ENCODE data around the gene ANKS1B.

Gene ANKS1B

DNA sequence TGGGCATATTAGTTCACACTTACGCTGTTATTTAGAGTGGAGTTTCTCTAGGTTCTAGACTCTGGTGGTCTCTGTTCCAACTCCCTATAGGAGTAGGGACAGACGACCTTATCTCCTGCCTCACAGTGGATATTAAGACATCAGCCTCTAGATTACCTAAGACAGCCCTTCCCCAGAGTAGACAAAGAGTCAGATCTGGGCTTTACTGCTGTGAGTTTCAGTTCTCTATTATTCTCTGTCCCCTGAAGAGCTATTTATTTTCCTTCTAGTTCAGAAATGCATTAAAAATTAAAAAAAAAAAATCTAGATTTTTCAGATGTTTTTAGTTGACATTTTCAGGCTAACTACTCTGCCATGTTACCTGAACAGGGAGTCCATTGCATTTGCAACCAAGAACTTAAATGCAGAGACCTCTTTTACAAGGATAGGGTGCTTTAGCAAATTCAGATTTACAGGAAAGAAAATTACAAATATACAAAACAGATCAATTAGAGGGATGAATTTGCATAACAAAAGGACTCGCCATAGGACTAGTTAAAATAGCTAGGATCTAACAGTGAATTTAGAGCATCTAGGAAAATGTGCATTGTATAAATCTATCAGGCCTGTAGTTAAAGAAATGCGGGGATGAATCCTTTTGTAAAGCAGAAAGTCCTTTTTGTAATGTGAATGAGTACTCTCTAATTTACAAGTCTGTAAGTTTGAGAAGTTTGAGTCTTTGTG is 958.2 kb downstream of the ANKS1B start:
- Histone ChIP-seq H3K9ac (ENCODE audit: low read length in 2 of 2) (no peak overlapping the region), H3K9me3 (ENCODE audit: control insufficient read depth in 2 of 2, low read length in 2 of 2) (no peaks in the 10 kb centered on the region), H3K36me3 (ENCODE audit: control insufficient read depth in 2 of 2, insufficient read depth in 2 of 2, low read length in 2 of 2) (no peaks in the 10 kb centered on the region), H3K27ac (ENCODE audit: low read length) (no peak overlapping the region), H3K27me3 (ENCODE audit: control insufficient read depth in 1 of 2, insufficient read depth in 2 of 2, low read length in 2 of 2) (no peaks in the 10 kb centered on the region), H3K4me1 (ENCODE audit: control insufficient read depth, insufficient read depth, low read length) (no peaks in the 10 kb centered on the region), H3K4me3 (ENCODE audit: low read length in 2 of 2) (no peak overlapping the region)

GRCh38 chr12:99024870-99025269 is 959.9 kb downstream of the ANKS1B start:
- no peak overlapping the region for H3K9ac ChIP-seq (ENCODE audit: low read length in 2 of 2)
- H3K36me3 ChIP-seq (ENCODE audit: control insufficient read depth in 2 of 2, insufficient read depth in 2 of 2, low read length in 2 of 2) = no peaks in the 10 kb centered on the region
- H3K27me3 ChIP-seq (ENCODE audit: control insufficient read depth in 1 of 2, insufficient read depth in 2 of 2, low read length in 2 of 2) = no peaks in the 10 kb centered on the region
- no peaks in the 10 kb centered on the region for H3K9me3 ChIP-seq (ENCODE audit: control insufficient read depth in 2 of 2, low read length in 2 of 2)
- no peak overlapping the region for H3K27ac ChIP-seq (ENCODE audit: low read length)
- no peak overlapping the region for H3K4me3 ChIP-seq (ENCODE audit: low read length in 2 of 2)
- H3K4me1 ChIP-seq (ENCODE audit: control insufficient read depth, insufficient read depth, low read length) = no peaks in the 10 kb centered on the region

DNA sequence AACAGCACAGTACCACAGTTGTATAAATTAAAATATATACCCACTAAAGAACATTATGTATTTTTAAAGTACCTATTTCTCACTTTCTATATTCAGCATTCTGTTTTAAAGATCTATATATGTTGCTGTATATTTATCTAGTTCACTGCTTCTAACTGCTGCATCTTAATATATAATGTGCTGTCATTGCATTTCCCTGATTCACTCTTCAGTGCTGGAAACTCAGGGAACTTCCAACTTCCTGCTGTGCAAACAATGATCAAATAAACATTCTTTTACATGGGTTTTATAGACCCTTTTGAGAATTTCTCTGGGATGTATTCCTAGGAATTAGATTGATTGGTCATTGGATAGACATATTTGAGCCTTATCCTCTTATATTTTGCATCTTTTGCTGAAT is 960.5 kb downstream of the ANKS1B start:
- no peak overlapping the region for H3K4me3 ChIP-seq (ENCODE audit: low read length in 2 of 2)
- H3K27me3 ChIP-seq (ENCODE audit: control insufficient read depth in 1 of 2, insufficient read depth in 2 of 2, low read length in 2 of 2) = no peaks in the 10 kb centered on the region
- no peaks in the 10 kb centered on the region for H3K9me3 ChIP-seq (ENCODE audit: control insufficient read depth in 2 of 2, low read length in 2 of 2)
- no peaks in the 10 kb centered on the region for H3K36me3 ChIP-seq (ENCODE audit: control insufficient read depth in 2 of 2, insufficient read depth in 2 of 2, low read length in 2 of 2)
- H3K9ac ChIP-seq (ENCODE audit: low read length in 2 of 2) = no peak overlapping the region
- no peaks in the 10 kb centered on the region for H3K4me1 ChIP-seq (ENCODE audit: control insufficient read depth, insufficient read depth, low read length)
- no peak overlapping the region for H3K27ac ChIP-seq (ENCODE audit: low read length)

- no peak overlapping the region for H3K27ac ChIP-seq (ENCODE audit: low read length)
- H3K9ac ChIP-seq (ENCODE audit: low read length in 2 of 2) = no peak overlapping the region
- H3K36me3 ChIP-seq (ENCODE audit: control insufficient read depth in 2 of 2, insufficient read depth in 2 of 2, low read length in 2 of 2) = no peaks in the 10 kb centered on the region
- H3K4me3 ChIP-seq (ENCODE audit: low read length in 2 of 2) = no peak overlapping the region
- H3K9me3 ChIP-seq (ENCODE audit: control insufficient read depth in 2 of 2, low read length in 2 of 2) = no peaks in the 10 kb centered on the region
- H3K27me3 ChIP-seq (ENCODE audit: control insufficient read depth in 1 of 2, insufficient read depth in 2 of 2, low read length in 2 of 2) = no peaks in the 10 kb centered on the region
- no peaks in the 10 kb centered on the region for H3K4me1 ChIP-seq (ENCODE audit: control insufficient read depth, insufficient read depth, low read length)
These were observed 963.9 kb downstream of the ANKS1B start for GRCh38 chr12:99020871-99021270.

DNA sequence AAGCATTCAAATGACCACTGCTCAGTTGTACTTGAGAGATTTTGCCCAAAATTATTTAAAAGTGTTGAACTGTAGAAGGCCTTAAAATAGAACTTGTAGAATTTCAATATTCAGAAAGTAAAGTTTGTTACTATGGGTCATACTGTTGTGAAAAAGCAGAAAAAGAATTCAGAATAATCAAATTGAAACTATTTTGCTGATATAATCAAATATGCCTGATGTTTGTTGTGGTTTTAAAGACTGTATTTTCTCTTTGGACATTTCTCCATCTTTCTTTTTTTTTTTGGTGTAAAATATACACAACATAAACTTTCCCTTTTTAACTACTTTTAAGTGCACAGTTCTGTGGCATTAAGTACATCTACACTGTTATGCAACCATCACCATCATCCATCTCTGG is 964.9 kb downstream of the ANKS1B start:
- no peak overlapping the region for H3K4me3 ChIP-seq (ENCODE audit: low read length in 2 of 2)
- H3K9me3 ChIP-seq (ENCODE audit: control insufficient read depth in 2 of 2, low read length in 2 of 2) = no peaks in the 10 kb centered on the region
- no peaks in the 10 kb centered on the region for H3K36me3 ChIP-seq (ENCODE audit: control insufficient read depth in 2 of 2, insufficient read depth in 2 of 2, low read length in 2 of 2)
- no peaks in the 10 kb centered on the region for H3K27me3 ChIP-seq (ENCODE audit: control insufficient read depth in 1 of 2, insufficient read depth in 2 of 2, low read length in 2 of 2)
- no peak overlapping the region for H3K9ac ChIP-seq (ENCODE audit: low read length in 2 of 2)
- no peaks in the 10 kb centered on the region for H3K4me1 ChIP-seq (ENCODE audit: control insufficient read depth, insufficient read depth, low read length)
- H3K27ac ChIP-seq (ENCODE audit: low read length) = no peak overlapping the region

- H3K4me3 ChIP-seq (ENCODE audit: low read length in 2 of 2) = no peak overlapping the region
- no peaks in the 10 kb centered on the region for H3K36me3 ChIP-seq (ENCODE audit: control insufficient read depth in 2 of 2, insufficient read depth in 2 of 2, low read length in 2 of 2)
- H3K27ac ChIP-seq (ENCODE audit: low read length) = no peak overlapping the region
- no peaks in the 10 kb centered on the region for H3K27me3 ChIP-seq (ENCODE audit: control insufficient read depth in 1 of 2, insufficient read depth in 2 of 2, low read length in 2 of 2)
- H3K9me3 ChIP-seq (ENCODE audit: control insufficient read depth in 2 of 2, low read length in 2 of 2) = no peaks in the 10 kb centered on the region
- H3K4me1 ChIP-seq (ENCODE audit: control insufficient read depth, insufficient read depth, low read length) = no peaks in the 10 kb centered on the region
- H3K9ac ChIP-seq (ENCODE audit: low read length in 2 of 2) = no peak overlapping the region
These were observed 966.8 kb downstream of the ANKS1B start for GRCh38 chr12:99017971-99018370.

DNA sequence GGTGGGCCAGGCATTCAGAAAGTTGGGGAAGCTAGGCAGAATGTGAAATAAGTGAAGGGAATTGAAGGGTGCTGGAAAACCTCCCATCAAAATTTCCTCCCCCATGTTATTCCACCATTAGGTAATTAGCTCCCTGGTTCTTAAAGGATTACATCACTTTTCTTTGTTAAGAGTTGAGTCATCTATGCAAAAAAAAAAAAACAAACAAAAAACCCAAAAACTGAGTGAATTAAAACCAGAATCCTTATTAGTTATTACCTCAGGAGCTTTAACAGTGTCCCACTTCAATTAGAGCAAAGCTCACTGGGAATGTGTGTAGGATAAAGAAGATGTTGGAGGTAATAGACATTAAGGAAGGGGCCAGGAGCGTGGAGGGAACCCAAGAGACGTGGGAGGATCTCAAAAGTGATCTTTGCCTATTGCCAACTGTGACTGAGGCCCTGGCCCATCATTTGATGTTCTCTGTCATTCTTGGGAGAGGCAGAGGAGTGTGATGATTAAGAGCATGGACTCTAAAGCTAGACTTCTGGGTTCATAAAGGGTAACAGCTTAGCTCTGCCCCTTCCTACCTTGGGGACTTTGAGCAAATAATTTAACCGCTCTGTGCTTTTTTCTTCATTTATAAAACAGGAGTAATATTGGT is 975.0 kb downstream of the ANKS1B start:
- Histone ChIP-seq H3K9me3 (ENCODE audit: control insufficient read depth in 2 of 2, low read length in 2 of 2) (no peaks in the 10 kb centered on the region), H3K4me3 (ENCODE audit: low read length in 2 of 2) (no peak overlapping the region), H3K4me1 (ENCODE audit: control insufficient read depth, insufficient read depth, low read length) (no peaks in the 10 kb centered on the region), H3K9ac (ENCODE audit: low read length in 2 of 2) (no peak overlapping the region), H3K27me3 (ENCODE audit: control insufficient read depth in 1 of 2, insufficient read depth in 2 of 2, low read length in 2 of 2) (no peaks in the 10 kb centered on the region), H3K36me3 (ENCODE audit: control insufficient read depth in 2 of 2, insufficient read depth in 2 of 2, low read length in 2 of 2) (no peaks in the 10 kb centered on the region), H3K27ac (ENCODE audit: low read length) (no peak overlapping the region)

DNA sequence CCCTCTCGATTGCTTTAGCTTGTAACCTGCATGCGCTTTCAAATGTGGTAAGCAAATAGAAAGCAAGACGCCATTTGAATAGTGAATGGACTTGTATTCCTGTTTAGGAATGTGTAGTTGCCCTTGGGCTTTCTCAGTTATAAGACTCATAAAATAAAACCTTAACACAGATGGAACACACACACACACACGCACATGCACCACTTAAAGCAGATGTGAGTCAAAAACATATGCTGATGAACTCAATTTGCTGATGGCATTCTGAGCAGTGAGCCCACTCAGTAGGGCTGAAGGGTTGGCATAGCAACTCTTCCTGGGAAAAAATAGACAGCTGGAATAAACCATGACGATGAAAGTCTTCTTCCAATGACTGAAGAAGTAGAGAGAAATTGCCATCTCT is 979.1 kb downstream of the ANKS1B start:
- no peaks in the 10 kb centered on the region for H3K27me3 ChIP-seq (ENCODE audit: control insufficient read depth in 1 of 2, insufficient read depth in 2 of 2, low read length in 2 of 2)
- H3K27ac ChIP-seq (ENCODE audit: low read length) = no peak overlapping the region
- H3K4me3 ChIP-seq (ENCODE audit: low read length in 2 of 2) = no peak overlapping the region
- H3K9me3 ChIP-seq (ENCODE audit: control insufficient read depth in 2 of 2, low read length in 2 of 2) = no peaks in the 10 kb centered on the region
- H3K36me3 ChIP-seq (ENCODE audit: control insufficient read depth in 2 of 2, insufficient read depth in 2 of 2, low read length in 2 of 2) = no peaks in the 10 kb centered on the region
- no peak overlapping the region for H3K9ac ChIP-seq (ENCODE audit: low read length in 2 of 2)
- H3K4me1 ChIP-seq (ENCODE audit: control insufficient read depth, insufficient read depth, low read length) = no peaks in the 10 kb centered on the region

DNA sequence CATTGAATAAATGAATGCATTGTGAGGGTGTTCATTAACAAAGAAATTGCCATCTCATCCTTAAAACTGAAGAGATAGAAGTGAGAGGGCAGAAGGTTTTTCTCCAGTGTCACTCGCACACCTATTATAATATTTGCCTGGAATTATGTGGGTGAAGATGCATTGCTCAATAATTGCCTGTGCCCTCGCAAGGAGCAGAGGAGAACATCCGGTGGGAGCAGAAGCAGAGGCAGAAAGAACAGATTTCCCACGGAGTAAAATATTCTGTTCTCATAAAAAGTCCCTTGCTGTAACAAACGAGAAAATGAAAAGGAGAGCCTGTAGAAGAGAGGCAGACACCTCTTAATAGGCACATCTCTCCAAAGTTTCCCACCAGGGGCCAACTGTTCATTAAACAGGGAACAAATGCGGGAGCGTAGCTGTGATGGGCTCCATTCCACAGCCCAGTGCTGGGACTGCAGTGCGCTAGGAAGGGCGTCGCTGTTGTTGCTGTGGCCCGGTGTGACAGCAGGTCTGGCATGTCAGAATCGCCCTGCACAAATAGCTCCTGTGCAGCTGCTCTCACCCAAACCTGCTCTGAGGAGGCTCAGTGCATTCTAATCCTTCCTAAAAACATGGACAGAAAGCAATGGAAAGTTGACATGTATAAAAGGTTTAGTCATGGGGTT is 979.8 kb downstream of the ANKS1B start:
- no peaks in the 10 kb centered on the region for H3K9me3 ChIP-seq (ENCODE audit: control insufficient read depth in 2 of 2, low read length in 2 of 2)
- H3K4me3 ChIP-seq (ENCODE audit: low read length in 2 of 2) = no peak overlapping the region
- H3K36me3 ChIP-seq (ENCODE audit: control insufficient read depth in 2 of 2, insufficient read depth in 2 of 2, low read length in 2 of 2) = no peaks in the 10 kb centered on the region
- H3K27ac ChIP-seq (ENCODE audit: low read length) = no peak overlapping the region
- no peak overlapping the region for H3K9ac ChIP-seq (ENCODE audit: low read length in 2 of 2)
- no peaks in the 10 kb centered on the region for H3K27me3 ChIP-seq (ENCODE audit: control insufficient read depth in 1 of 2, insufficient read depth in 2 of 2, low read length in 2 of 2)
- H3K4me1 ChIP-seq (ENCODE audit: control insufficient read depth, insufficient read depth, low read length) = no peaks in the 10 kb centered on the region

DNA sequence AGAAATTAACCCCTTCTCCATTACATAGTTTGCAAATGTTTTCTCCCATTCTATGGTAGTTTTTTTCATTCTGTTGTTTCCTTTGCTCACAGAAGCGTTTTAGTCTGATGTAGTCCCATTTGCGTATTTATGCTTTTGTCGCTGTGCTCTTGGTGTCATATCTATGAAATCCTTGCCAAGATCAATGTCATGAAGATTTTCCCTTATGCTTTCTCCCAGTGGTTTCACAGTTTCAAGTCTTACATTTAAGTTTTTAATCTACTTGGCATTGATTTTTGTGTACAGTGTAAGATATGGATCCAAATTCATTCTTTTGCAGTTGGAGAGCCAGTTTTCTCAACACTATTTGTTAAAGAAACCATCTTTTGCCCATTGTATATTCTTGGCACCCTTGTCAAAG is 982.0 kb downstream of the ANKS1B start:
- no peak overlapping the region for H3K9ac ChIP-seq (ENCODE audit: low read length in 2 of 2)
- no peaks in the 10 kb centered on the region for H3K27me3 ChIP-seq (ENCODE audit: control insufficient read depth in 1 of 2, insufficient read depth in 2 of 2, low read length in 2 of 2)
- H3K4me3 ChIP-seq (ENCODE audit: low read length in 2 of 2) = no peak overlapping the region
- no peaks in the 10 kb centered on the region for H3K36me3 ChIP-seq (ENCODE audit: control insufficient read depth in 2 of 2, insufficient read depth in 2 of 2, low read length in 2 of 2)
- no peaks in the 10 kb centered on the region for H3K9me3 ChIP-seq (ENCODE audit: control insufficient read depth in 2 of 2, low read length in 2 of 2)
- H3K4me1 ChIP-seq (ENCODE audit: control insufficient read depth, insufficient read depth, low read length) = no peaks in the 10 kb centered on the region
- H3K27ac ChIP-seq (ENCODE audit: low read length) = no peak overlapping the region

- H3K36me3 ChIP-seq (ENCODE audit: control insufficient read depth in 2 of 2, insufficient read depth in 2 of 2, low read length in 2 of 2) = no peaks in the 10 kb centered on the region
- H3K27ac ChIP-seq (ENCODE audit: low read length) = no peak overlapping the region
- H3K9me3 ChIP-seq (ENCODE audit: control insufficient read depth in 2 of 2, low read length in 2 of 2) = no peaks in the 10 kb centered on the region
- H3K4me1 ChIP-seq (ENCODE audit: control insufficient read depth, insufficient read depth, low read length) = no peaks in the 10 kb centered on the region
- no peak overlapping the region for H3K9ac ChIP-seq (ENCODE audit: low read length in 2 of 2)
- no peak overlapping the region for H3K4me3 ChIP-seq (ENCODE audit: low read length in 2 of 2)
- H3K27me3 ChIP-seq (ENCODE audit: control insufficient read depth in 1 of 2, insufficient read depth in 2 of 2, low read length in 2 of 2) = no peaks in the 10 kb centered on the region
These were observed 982.6 kb downstream of the ANKS1B start for GRCh38 chr12:99002156-99002555.

Measured in stomach smooth muscle (tissue), 2 donors.